HG03460 (cell line): ENCODE measurements around the gene TMIGD3.
A peak's percentile ranks its signal among the peaks of the same experiment; 100 is the strongest.

Source experiments
- ATAC-seq: cut with Tn5 transposase; IDR thresholded peaks from one replicate; pipeline ENCODE4 v1.9.1; 2021; ENCODE audit not compliant: unreplicated experiment

The TMIGD3 gene

GRCh38 chr1:111509997-111510375 is 6.6 kb upstream of the TMIGD3 start:
- no peak for ATAC-seq

DNA sequence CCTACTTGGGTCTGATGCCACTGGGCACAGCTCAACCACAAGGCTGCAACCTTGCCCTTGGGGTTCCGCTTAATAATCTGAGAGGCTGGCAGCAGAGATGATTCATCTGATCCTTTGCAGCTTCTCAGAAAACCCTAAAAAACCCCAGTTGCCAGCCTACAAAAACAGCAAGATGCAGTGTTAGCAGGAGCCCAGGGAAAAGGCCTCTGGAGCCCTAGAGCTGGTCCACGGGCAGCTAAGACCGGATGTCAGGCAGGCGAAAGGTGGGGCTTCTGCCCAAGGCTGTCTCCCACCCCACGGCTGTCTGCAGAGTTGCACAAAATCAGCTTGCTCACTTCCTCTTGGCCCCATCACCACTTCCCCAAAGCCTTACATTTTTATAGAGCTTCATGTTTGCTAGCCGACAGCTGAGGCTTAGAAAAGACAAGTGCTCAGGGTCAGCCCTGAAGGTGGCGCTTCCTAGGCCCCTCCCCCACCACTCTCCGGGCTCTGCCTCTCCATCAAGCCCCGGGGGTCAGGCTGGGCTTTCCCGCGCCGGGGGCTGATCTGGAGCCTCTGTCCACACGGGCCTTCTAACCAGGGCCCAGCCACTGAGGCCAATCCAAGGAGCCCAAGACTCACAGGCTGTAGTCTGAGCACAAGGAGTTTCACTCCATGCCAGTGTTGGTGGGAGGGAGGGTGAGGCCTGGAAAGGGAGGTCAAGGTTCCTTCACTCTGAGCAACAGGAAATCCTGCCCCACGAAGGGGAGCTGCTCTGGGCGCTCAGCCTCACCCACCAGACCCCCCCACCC is 4.2 kb upstream of the TMIGD3 start:
- ATAC-seq, result peak; percentile 53

- no peak for ATAC-seq
Measured at GRCh38 chr1:111506561-111506960, 3.1 kb upstream of the TMIGD3 start.

DNA sequence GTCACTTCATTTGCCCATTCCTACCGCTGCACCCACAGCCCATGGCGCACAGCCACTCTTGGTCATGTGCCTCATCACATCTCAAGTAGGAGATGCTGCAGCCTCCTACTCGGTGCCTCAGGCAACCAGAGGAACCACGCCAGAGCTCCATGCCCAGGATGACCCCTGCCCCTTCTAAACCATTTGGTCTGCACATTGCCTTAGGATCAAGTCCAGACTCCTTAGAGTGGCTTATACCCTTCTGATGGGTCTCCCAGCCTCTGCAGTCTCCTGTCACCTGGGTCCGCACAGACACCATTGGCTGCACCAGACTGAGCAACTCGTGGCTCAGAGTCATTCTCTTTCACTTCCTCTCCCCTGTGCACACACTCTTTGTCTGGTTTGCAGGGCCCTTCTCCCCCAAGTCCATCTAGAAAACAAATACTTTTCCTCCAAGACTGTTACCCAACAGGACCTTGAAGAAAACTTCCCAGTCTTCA is 2.2 kb upstream of the TMIGD3 start:
- peak; percentile 55 for ATAC-seq

GRCh38 chr1:111504097-111504496 is 664 bp upstream of the TMIGD3 start:
- no peak for ATAC-seq

DNA sequence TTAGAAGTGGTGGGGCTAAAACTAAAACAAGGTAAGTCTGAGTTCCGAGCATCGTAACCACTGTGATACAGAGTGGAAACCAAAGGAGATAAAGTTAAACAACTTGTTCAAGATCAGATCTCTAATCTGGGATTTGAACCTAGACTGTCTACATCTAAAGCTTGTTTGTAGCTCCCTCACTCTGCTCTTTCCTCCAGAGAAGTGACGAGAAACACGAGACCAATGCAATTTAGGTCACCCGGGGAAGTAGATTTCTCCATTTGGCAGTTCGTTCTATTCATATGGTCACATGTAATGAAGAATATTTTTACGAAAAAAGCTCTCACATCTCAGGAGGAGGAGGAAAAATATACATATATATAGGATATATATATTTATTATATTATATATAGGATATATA is 1.8 kb downstream of the TMIGD3 start:
- ATAC-seq, result no peak

- ATAC-seq, result no peak
Measured at GRCh38 chr1:111499026-111499785, 4.2 kb downstream of the TMIGD3 start.

DNA sequence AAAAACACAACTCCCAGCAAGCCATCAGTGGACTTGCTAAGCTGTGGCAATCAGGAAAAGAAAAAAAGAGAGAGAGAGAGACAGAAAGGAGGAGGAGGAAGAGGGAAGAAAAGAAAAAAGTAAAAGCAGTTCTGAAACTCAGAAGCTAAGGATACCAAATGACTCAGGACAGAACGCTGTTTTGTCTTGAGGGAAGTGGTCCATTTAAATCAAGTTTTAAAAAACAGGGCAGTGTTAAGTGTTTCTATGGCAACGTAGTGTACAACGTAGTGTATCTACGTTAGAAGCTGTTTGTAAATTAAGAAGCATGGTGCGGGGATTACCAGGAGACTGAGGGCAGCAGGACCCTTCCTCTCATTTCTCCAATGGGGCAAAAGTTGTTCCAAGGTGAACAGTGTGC is 5.8 kb downstream of the TMIGD3 start:
- ATAC-seq, result no peak

GRCh38 chr1:111496398-111496797 is 7.0 kb downstream of the TMIGD3 start:
- no peak for ATAC-seq

DNA sequence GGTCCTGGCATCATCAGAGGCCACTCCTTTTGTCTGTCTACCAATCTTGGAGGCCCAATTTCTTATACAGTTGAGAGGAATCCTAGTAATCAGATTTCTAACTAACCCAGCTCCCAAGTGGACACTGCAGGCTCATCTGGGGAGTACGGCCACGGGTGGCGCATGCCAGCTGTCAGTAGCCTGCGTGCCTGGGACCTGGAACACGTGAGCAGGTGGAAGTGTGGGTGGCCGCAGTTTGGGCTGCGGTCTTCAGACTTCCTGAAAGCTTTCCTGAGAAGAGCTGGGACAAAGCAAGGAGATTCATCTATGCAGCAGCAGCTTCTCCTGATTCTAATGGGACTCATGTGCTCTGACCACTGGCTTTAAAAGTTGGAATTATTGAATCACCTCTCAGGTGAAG is 12.4 kb downstream of the TMIGD3 start:
- no peak for ATAC-seq

DNA sequence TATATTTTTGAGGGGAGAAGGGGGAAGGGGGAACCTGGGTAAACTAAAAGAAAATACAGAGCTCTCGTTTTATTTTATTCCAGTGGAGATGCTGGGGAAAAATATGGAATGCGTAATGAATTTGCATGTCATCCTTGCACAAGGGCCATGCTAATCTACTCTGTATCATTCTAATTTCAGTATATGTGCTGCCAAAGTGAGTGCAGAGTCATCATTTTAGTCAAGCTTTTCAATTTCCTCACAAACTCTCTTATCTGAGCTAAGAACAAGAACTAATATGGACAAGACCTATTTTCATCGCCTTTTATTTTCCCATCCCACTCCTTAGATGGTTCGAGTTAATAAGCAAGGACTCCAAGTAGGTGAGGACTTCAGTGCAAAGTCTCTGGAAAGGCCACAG is 13.2 kb downstream of the TMIGD3 start:
- ATAC-seq, result no peak

GRCh38 chr1:111489604-111490003 is 13.8 kb downstream of the TMIGD3 start:
- ATAC-seq, result no peak

- ATAC-seq, result no peak
Measured at GRCh38 chr1:111488669-111489068, 14.8 kb downstream of the TMIGD3 start.

DNA sequence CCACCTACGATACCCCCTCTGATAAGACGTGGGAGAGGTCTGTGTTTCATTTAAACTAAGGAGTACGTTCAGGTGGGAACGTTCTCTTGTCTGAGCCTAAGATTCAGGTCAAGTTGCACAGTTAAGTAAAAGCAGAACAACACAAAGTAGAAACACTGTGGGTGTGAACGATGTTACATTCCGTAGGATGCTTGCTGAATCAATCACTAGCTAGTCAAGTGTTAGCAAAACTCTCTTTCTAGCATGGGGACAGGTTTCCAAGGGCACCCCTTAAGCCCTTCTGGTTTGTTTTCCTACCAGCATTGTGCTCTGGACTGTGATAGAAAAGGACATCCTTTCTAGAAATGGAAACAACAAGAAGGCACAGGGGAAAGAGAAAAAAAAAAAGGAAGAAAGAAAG is 16.3 kb downstream of the TMIGD3 start:
- ATAC-seq, result no peak

DNA sequence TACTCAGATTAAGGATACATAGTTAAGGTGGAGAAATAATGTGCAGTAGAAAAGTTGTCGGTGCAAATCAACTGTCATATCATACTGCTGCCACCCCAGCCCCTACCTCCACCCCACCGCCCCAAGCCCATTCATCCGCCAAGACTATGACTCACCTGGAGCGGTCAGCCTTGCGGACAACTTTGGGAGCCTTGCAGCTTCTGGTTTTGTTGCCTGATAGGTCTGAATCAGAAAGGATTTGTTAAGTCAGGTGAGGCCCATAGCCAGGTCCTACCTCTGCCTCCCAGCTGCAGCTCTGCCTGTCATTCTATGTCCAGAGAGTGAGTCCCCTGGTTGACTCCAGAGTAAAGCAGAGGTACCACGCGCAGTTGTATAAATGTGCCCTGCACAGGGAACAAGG is 17.0 kb downstream of the TMIGD3 start:
- ATAC-seq, result no peak

DNA sequence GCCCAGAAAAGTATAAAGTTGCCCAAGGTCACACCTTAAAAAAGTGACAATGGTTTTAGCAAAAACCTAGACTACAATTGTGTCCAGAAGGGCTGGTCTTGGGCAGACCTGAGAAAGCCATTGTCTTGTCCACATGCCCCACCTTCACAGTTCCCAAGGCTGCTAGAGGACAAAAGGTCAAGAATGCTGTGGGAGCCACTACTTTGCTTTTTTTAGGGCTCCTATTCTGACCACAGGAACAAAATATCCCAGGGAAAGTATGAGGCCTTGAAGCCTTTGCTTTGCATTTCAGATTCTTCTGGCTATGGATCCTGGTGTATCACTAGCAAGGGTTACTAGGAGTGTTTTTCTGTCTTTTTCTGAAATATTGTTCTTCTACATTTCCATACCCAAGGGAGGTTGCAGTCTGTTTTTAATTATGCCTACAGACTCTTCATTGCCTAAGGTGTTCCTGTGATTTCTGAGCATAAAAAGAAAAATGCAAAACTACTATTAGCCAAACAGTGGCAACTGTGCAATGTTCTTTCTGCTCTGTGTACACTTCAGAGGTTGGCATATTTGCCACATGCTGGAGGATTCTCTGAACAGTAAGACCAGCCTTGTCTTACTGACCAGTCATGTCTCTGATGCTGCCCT is 18.9 kb downstream of the TMIGD3 start:
- no peak for ATAC-seq

DNA sequence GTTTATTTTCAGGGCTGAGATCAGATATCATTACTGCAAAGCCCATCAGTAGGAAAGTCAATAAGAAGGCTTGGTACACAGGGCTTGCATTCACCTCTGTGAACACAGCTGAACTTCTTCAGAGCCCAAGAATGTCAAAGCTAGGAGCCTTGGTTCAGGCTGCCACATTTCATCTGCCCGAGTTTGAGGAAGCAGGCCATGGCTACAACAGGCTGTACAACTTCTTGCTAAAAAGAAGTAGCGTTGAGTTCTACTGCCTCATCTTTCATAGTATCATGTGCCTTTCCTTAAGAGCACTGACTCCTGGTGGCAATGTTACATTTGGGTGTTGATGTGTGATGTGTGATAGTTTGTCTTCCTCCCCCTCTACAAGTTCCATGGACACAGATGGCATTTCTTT is 19.6 kb downstream of the TMIGD3 start:
- no peak for ATAC-seq

DNA sequence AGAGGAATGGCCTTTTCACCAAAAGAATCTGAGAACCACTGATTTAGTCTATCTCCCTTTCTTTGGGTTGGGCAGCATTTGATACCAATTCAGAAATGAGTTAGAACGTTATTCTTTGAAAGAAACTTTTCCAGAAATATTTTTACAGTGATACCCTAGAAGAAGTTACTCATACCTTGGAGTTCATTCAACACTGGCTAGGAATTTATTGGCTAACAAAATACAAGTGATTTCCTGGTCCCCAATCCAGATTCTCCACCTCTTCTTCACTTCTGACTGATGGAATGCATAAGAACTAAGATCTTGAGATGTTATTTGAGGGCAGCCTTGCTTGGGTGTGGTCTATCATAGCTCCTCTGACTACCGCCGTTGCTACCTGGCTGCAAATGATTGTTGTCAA is 20.3 kb downstream of the TMIGD3 start:
- no peak for ATAC-seq

DNA sequence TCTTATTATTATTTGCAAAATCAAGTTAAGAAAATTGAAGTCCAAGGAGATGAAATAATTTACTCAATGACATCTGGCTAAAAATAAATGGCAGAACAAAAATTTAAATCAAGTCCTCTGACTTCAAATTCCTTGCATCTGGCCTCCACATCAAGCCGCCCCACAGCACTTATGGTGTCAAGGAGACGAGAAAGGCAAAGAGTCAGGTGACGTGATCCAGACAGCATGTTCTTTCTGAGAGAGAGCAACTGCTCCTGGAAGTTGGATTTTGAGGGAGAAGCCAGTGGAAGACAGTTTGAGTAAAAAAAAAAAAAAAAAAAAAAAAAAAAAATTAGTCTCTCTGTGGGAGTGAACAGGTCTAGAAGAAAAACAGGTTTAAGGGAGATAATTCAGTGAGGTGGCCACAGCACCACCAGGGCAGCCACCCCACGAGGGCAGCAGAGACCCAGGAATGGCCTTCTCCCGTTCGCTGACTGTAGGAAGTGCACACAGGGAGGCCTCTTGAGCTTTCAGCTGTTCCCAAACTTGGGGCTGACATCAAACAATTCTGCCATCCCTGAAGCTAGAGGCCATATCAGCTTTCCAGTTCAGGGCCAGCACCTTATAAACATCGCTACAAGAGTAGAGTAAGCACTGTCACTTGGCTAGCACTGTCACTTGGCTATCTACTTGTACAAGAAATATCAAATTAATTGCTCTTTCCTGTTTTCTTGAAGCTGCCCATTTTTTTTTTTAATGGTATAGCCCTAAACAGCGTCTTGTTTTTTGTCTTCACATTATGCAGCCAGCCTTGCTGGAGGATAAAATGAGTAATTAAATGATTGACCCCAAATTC is 21.8 kb downstream of the TMIGD3 start:
- no peak for ATAC-seq

DNA sequence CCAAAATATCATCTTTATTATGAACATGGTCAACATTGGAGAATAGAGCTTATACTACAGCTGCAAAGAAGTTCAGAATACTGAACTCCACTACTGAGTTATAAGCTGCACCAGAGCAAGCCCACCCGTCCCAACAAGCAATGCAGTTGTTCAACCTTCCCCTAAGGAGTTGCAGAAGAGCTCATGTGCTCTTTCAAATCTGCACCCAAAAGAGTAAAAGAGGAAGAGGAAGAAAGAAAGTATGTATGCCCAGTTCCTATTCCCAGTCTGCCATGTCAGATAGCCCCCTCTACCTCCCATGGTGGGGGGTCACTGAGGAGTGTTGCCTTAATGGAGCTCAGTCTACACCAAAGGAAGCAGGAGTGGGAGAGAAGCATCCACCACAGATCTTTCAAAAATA is 22.8 kb downstream of the TMIGD3 start:
- no peak for ATAC-seq

DNA sequence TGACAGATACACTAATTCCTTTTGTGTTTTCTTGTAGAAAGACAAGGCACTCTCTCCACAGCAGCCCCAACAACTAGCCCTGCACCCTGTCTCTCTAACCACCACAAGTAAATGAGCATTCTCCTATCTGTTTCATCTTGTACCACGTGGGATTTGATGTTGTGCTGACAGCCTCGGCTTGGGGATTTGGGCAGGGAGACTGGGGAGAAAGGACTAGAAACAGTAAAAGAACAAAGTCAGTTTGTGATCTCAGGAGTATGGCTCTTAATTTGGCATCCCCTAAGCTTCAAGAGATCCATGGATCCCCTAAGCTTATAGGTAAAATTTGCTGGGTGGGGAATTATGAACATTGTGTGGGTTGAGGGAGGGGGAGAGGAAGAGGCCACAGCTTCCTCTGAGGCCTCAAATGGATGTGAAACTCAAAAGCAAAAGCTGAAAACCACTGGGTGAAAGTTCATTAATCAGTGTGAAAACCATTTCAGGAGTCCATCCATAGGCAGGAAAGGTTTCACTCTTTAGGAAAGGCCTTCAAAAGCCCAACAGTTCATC is 26.6 kb downstream of the TMIGD3 start:
- peak; percentile 71 for ATAC-seq
